Stimulated activated CD8-positive, alpha-beta memory T cell treated with anti-CD3 and anti-CD28 coated beads, Interleukin-7, amount 100 ng/mL, for 24 hours (primary cell): ENCODE results near the gene INHBC.
"Not testable (repeated sequence)": the region's sequence is repeated elsewhere in the genome, so short reads cannot be mapped to it uniquely, and the experiment has no call there.

ENCODE experiments used
- DNase-seq: peaks from one replicate; pipeline ENCODE4 v3.0.0-alpha.2; 2020; ENCODE audit warnings: low read depth

INHBC gene

GRCh38 chr12:57487055-57487596, 52.5 kb downstream of the INHBC start:
- no peak for DNase-seq

GRCh38 chr12:57487597-57488401, 53.2 kb downstream of the INHBC start, which contains the start of gene MARS1:
Gene MARS1 (plus strand): TSS chr12:57488068. CDS start chr12:57488091, 23 bp downstream.
- peak; percentile 78 for DNase-seq

GRCh38 chr12:57488402-57489156, 54.0 kb downstream of the INHBC start:
- no peak for DNase-seq

GRCh38 chr12:57489157-57489641, 54.6 kb downstream of the INHBC start:
- no peak for DNase-seq

DNA sequence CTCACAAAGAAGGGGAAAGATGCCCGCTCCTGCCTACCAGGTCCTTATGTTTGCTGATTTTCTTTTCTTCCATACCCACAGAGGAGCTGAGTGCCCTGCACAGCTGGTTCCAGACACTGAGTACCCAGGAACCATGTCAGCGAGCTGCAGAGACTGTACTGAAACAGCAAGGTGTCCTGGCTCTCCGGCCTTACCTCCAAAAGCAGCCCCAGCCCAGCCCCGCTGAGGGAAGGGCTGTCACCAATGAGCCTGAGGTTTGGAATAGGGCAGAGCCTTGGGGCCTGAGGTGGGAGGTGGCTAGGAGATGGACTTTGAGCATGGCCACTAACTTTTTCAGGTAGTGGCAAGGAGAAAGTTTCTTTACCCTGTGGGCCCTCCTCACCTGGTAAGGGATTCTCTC, 55.5 kb downstream of the INHBC start:
- DNase-seq = no peak

GRCh38 chr12:57491393-57492280, 57.1 kb downstream of the INHBC start:
- no peak for DNase-seq

DNA sequence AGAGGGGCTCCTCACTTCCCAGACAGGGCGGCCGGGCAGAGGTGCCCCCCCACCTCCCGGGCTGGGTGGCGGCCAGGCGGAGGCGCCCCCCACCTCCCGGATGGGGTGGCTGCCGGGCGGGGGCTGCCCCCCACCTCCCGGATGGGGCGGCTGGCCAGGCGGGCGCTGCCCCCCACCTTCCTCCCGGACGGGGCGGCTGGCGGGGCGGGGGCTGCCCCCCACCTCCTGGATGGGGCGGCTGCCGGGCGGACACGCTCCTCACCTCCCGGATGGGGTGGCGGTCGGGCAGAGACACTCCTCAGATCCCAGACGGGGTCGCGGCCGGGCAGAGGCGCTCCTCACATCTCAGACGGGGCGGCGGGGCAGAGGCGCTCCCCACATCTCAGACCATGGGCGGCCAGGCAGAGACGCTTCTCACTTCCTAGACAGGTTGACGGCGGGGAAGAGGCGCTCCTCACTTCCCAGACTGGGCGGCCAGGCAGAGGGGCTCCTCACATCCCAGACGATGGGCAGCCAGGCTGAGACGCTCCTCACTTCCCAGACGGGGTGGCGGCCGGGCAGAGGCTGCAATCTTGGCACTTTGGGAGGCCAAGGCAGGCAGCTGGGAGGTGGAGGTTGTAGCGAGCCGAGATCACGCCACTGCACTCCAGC, 60.6 kb downstream of the INHBC start:
- DNase-seq = not testable (repeated sequence)

DNA sequence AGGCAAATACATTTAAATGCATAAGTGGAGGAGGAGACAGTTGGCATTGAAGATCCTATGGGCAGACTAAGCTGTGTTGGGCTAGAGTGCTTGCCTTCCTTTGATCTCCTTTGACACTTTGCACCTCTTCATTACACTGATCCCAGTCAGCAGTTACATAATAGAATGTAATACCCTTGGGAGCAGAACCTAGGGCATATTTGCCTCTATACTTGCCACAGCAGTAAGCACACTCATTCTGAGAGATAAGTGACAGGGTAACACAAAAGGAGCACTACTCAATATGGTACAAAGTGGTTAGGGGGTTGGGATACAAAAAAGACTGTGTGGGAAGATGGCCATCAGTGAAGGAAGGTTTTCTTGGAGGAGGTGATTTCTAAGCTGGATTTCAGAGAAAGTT, 62.2 kb downstream of the INHBC start:
- no peak for DNase-seq

GRCh38 chr12:57497223-57498131, 62.9 kb downstream of the INHBC start:
- DNase-seq = no peak

DNA sequence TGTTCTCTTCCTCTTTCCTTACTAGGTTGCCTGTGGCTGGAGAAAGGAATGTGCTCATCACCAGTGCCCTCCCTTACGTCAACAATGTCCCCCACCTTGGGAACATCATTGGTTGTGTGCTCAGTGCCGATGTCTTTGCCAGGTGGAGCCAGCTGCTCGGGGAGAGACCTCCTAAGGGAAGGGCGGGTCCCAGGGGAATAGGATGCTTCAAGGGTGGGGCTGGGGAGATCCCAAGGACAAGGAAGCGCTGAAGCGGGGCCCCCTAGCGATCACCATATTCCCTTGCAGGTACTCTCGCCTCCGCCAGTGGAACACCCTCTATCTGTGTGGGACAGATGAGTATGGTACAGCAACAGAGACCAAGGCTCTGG, 63.5 kb downstream of the INHBC start:
- DNase-seq = no peak

GRCh38 chr12:57498571-57498970, 64.0 kb downstream of the INHBC start:
- no peak for DNase-seq

DNA sequence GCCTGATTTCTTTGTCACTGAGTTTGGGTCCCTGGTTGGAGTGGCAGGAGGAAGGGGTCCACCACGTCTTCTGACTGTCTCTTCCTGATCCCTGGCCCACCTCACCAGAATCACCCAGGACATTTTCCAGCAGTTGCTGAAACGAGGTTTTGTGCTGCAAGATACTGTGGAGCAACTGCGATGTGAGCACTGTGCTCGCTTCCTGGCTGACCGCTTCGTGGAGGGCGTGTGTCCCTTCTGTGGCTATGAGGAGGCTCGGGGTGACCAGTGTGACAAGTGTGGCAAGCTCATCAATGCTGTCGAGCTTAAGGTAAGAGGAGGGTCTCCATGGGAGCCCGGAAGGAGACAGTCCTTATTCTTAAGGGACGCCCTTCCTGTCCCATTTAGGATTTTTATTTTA, 65.6 kb downstream of the INHBC start:
- DNase-seq = no peak
